ENCODE results near the gene WDR35. TPM values are rescaled to one million over a fixed set of nuclear protein-coding genes. Genes with fewer than 3 reads are reported as not detected.

The WDR35 gene
- total and polyA plus RNA-seq, 2 of the 4 experiments (the other 2 are of a cell fraction) = 3.4 to 8.1 TPM

DNA sequence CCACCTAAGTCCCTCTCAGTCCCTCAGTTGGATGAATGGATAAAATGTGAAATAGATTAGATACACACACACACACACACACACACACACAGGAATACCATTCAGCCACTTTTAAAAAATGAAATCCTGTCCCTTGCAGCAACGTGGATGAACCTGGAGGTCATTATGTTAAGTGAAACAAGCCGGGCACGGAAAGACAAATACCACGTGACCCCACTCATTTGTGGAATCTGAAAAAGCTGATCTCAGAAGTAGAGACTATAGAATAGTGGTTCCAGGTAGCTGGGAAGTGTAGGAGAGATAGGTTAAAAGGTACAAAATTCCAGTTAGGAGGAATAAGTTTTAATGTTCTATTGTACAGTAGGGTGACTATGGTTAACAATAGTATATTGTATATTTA is 119.1 kb downstream of the WDR35 start:
- H3K9me3 ChIP-seq (ENCODE audit: control insufficient read depth, insufficient read depth, low read length) = no peaks in the 10 kb centered on the region
- no peak overlapping the region for H3K27ac ChIP-seq (ENCODE audit: insufficient read depth, low read length)
- intact Hi-C loops (cut with micrococcal nuclease) (no loop called here), dilution Hi-C loops (cut with HindIII; ENCODE audit: low sequenced_read_pairs, unreplicated experiment) (no loop called here), in situ Hi-C loops (cut with MboI; ENCODE audit: low sequenced_read_pairs) (loop anchor here (5.0 kb wide), 1 partner anchor 1348 kb away; no protein-coding TSS in a partner anchor)
- H2AK5ac ChIP-seq (ENCODE audit: low read depth, low read length) = no peak overlapping the region
- WGBS, 2 experiments (ENCODE audit: extremely low coverage in 2 of 2, insufficient read length in 1 of 2) = 80% methylated on average over 1 of the region's 4 CpGs; no CpG with 5 or more reads in 1 of the 2 experiments
- H3K4me1 ChIP-seq (ENCODE audit: control insufficient read depth, insufficient read depth, low read length) = peaks cover 9% of the 10 kb centered on the region; the same call in 1 of the 2 replicates
- no peak overlapping the region for H3K4ac ChIP-seq (ENCODE audit: low read depth, low read length)
- H2BK15ac ChIP-seq (ENCODE audit: low read depth, low read length) = no peak overlapping the region
- CTCF ChIA-PET = no interaction called here
- no peaks in the 10 kb centered on the region for H3K36me3 ChIP-seq (ENCODE audit: control insufficient read depth, insufficient read depth, low read length)
- H3K4me2 ChIP-seq (ENCODE audit: low read depth, low read length) = no peak overlapping the region
- H4K20me1 ChIP-seq (ENCODE audit: insufficient read depth, low read length) = peaks cover 2% of the 10 kb centered on the region
- H3K18ac ChIP-seq (ENCODE audit: low read depth, low read length) = no peak overlapping the region
- H2BK120ac ChIP-seq (ENCODE audit: low read depth, low read length) = no peak overlapping the region
- ATAC-seq (ENCODE audit: low read depth) (no peak), DNase-seq (no peak)
- peaks cover 6% of the 10 kb centered on the region for H3K9me1 ChIP-seq (ENCODE audit: insufficient read depth, low read length)
- H4K8ac ChIP-seq (ENCODE audit: low read depth in 2 of 2, low read length in 2 of 2) = no peak overlapping the region
- H3K4me3 ChIP-seq (ENCODE audit: insufficient read depth, low read depth, low read length) = no peak overlapping the region
- H3K14ac ChIP-seq (replicated peaks; ENCODE audit: low read depth, low read length) = no peak overlapping the region
- H4K91ac ChIP-seq (ENCODE audit: insufficient read depth, low read depth, low read length) = no peak overlapping the region
- TF ChIP-seq CEBPB (IDR thresholded peaks at IDR 0.05; ENCODE audit: low read depth, low read length) = no peak
- no peak for TF ChIP-seq MXI1 (IDR thresholded peaks at IDR 0.05; ENCODE audit: borderline replicate concordance, low read depth, low read length)
- no peak for TF ChIP-seq MAFK (IDR thresholded peaks at IDR 0.05; ENCODE audit: low read depth, low read length)
- TF ChIP-seq CHD1 (IDR thresholded peaks at IDR 0.05; ENCODE audit: low read depth, low read length) = no peak
- TF ChIP-seq BHLHE40 (IDR thresholded peaks at IDR 0.05; ENCODE audit: low read depth, low read length) = no peak
- TF ChIP-seq SMC3 (IDR thresholded peaks at IDR 0.05; ENCODE audit: low read depth, low read length) = no peak
- H3K27me3 ChIP-seq (ENCODE audit: control insufficient read depth, insufficient read depth, low read length) = peaks cover 38% of the 10 kb centered on the region
- no peak overlapping the region for H2BK20ac ChIP-seq (ENCODE audit: low read depth, low read length)
- H4K5ac ChIP-seq (ENCODE audit: low read depth, low read length) = no peak overlapping the region
- H3K9ac ChIP-seq (ENCODE audit: low read depth, low read length) = no peak overlapping the region
- no peak overlapping the region for H2AK9ac ChIP-seq (replicated peaks; ENCODE audit: low read depth, low read length, poor library complexity)
- no TSS peak for BruUV-seq (replicated peaks)
- no peak overlapping the region for H2AFZ ChIP-seq (replicated peaks; ENCODE audit: low read length, poor library complexity)
- no peak overlapping the region for H3K56ac ChIP-seq (ENCODE audit: extremely low read depth, insufficient read depth, low read length)
- POLR2A ChIA-PET (ENCODE audit: unreplicated experiment) = no interaction called here
- H3K23ac ChIP-seq (ENCODE audit: low read depth, low read length) = no peak overlapping the region
- H2BK5ac ChIP-seq (ENCODE audit: low read depth, low read length, poor library complexity, severe bottlenecking) = no peak overlapping the region
- H3K79me1 ChIP-seq (ENCODE audit: low read depth in 1 of 2, low read length in 2 of 2) = no peaks in the 10 kb centered on the region
